Measurements from ENCODE around the gene KRTAP12-3.

GRCh38 chr21:44614961-44615391, 42.8 kb upstream of the KRTAP12-3 start:
- TF ChIP-seq POLR2AphosphoS5 (IDR thresholded peaks at IDR 0.05) (no peak), CTCF (IDR thresholded peaks at IDR 0.05 in 8 of 11, conservative IDR thresholded peaks at IDR 0.05 in 3 of 11) (no peak), POLR2A (IDR thresholded peaks at IDR 0.05) (no peak)
